Activated CD4-positive, alpha-beta T cell treated with anti-CD3 and anti-CD28 coated beads for 1 hour (primary cell): ENCODE results near the gene PLA2G6.
"Not testable (repeated sequence)": the region's sequence is repeated elsewhere in the genome, so short reads cannot be mapped to it uniquely, and the experiment has no call there.

Source experiments
- DNase-seq: peaks from one replicate; pipeline ENCODE4 v3.0.0-alpha.2; 2020

The PLA2G6 gene

DNA sequence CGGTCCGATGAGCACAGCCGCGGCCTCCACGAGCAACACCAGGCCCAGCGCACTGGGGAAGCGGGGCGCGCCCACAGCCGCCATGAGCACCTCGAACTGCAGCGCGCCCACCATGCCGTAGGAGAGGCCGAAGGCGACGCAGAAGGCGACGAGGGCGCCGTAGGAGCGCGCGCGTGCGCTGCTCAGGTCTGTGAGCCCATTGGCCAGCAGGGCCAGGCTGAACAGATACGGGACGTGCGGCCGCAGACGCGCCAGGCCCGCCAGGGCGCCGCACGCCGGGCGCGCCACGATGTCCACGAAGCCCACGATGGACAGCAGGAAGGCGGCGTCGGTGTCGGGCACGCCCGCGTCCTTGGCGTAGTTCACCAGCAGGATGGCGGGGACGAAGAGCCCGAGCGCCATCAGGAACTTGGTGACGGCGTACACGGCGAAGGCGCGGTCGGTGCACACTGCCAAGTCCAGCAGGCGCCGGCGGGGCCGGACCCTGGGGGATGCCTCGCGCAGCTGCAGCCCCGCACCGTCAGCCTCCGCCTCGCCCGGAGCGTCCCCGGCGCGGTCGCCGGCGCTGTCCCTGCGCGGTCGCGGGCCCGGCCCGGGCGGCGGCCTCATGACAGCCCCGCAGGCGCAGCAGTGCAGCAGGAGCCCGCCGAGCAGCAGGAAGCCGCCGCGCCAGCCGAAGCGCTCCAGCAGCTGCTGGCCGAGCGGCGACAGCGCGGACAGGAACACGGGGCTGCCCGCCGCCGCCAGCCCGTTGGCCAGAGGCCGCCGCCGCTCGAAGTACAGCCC lies 100.6 kb downstream of the PLA2G6 start:
- no peak for DNase-seq

DNA sequence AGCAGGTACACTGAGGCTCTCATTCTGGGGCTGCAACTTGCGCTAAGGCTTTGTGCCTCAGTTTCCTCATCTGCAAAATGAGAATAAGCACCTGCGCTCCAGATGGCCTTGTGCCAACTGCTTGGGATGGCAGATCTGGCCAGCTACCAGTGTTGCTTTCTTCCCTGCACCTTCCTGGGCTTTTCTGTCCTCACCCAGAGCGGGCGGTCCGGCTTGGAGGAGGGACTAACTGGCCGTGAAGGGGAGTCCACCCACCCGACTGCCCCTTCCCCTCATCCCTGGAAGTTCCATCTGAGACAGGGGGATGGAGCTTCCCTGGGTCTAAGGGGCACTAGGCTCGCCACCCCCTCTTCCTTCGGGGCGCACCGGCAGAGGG lies 101.2 kb downstream of the PLA2G6 start:
- no peak for DNase-seq

GRCh38 chr22:38079804-38080203 lies 101.8 kb downstream of the PLA2G6 start:
- DNase-seq = no peak

DNA sequence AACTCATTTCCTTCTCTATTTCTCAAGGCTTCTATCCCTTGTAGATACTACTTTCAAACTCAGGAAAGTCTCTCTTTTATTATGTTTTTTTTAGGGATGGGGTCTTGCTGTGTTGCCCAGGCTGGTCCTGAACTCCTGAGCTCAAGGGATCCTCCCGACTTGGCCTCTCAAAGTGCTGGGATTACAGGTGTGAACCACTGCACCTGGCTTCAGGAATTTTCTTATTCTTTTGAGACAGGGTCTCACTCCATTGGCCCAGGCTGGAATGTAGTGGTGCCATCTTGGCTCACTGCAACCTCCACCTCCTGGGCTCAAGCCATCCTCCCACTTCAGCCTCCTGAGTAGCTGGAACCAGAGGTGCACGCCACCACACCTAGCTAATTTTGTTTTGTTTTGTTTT lies 102.4 kb downstream of the PLA2G6 start:
- DNase-seq = not testable (repeated sequence)

DNA sequence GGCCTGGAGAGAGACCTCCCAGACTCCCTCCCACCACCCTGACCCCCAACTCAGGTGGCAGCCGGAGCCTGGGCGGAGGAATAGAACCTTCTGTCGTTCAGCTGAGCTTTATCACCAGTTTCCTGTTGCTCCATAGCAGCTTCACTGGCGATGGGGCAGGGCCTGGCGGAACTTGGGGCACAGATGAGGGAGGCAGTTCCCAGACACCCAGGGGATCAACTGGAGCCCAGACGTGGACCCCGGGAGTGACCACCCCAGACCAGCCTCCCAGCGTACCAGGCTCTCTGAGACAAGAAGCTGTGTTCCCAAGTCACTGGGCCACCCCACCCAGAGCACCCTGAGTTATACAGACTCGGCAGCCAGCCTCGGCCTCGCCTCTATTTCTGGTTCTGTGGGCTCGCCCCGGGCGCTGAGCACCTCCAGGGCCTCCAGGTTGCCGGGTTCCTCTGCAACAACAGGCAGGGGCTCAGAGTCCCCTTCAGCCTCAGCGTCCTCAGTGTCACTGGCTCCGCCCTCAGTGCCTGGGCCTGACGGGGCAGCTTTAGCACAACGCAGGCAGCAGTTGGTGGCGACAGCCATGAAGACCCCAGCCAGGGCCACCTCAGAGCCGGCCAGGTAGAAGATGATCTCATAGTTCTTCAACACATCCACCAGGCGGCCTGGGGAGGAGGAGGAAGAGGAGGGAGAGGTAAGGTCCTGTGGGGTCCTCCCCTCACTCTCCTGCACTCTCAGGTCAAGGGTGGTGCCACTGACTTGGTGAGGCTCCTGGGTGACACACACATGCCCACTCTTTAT lies 103.4 kb downstream of the PLA2G6 start:
- no peak for DNase-seq

DNA sequence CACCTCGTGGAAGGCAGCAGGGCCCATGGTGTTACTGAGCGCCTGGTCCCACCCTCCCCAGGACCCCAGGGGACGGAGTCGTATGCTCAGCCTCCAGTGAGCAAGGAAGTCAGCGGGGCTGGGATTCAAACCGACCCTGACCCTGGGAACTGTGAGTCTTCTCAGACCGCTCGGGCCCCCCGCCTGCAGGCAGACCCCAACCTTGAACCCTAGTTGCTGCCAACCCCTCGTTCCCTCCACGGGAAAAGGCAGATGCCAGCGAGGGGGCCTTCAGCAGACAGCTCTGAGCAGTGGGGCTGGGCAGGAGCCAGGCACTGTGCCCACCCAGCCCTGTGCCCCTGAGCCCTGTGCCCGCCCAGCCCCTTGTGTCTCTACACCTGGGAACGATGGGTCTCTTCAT lies 104.0 kb downstream of the PLA2G6 start:
- DNase-seq = no peak

GRCh38 chr22:38077096-38077495 lies 104.5 kb downstream of the PLA2G6 start:
- DNase-seq = no peak

- no peak for DNase-seq
These were observed 105.7 kb downstream of the PLA2G6 start for GRCh38 chr22:38075961-38076360.

DNA sequence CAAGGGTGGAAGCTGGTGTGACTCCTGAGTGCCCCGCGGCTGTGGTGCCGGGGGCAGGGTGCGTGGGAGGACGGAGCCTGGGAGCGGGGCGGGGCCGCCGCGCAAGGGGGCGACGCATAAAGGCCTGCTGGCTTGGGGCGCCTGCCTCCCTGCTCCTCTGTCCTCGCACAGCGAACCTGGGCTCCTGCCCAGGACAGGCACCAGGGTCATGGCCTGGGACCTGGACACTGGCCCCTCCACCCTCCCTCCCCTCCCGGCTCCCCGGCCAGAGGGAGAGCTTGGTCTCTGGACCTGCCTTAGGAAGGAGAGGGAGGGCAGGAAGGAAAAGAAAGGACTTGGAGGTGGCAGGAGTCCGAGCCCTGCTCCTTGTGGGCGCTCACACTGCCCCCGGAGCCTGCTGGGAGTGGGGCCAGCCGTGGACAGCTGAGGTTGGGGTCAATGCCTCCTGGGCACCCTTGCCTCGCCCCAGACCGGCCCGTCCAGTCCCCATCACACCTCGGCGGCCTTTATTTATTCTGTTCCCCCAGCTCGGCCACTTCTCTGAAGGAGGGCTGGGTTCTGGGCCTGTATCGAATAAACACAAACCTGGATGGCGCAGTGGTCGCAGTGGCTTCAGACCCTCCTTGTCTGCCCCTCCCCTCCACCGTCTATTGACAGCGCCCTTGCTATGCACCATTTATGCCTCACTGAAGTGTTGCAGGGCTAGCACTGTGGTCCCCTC lies 106.4 kb downstream of the PLA2G6 start:
- DNase-seq = no peak

DNA sequence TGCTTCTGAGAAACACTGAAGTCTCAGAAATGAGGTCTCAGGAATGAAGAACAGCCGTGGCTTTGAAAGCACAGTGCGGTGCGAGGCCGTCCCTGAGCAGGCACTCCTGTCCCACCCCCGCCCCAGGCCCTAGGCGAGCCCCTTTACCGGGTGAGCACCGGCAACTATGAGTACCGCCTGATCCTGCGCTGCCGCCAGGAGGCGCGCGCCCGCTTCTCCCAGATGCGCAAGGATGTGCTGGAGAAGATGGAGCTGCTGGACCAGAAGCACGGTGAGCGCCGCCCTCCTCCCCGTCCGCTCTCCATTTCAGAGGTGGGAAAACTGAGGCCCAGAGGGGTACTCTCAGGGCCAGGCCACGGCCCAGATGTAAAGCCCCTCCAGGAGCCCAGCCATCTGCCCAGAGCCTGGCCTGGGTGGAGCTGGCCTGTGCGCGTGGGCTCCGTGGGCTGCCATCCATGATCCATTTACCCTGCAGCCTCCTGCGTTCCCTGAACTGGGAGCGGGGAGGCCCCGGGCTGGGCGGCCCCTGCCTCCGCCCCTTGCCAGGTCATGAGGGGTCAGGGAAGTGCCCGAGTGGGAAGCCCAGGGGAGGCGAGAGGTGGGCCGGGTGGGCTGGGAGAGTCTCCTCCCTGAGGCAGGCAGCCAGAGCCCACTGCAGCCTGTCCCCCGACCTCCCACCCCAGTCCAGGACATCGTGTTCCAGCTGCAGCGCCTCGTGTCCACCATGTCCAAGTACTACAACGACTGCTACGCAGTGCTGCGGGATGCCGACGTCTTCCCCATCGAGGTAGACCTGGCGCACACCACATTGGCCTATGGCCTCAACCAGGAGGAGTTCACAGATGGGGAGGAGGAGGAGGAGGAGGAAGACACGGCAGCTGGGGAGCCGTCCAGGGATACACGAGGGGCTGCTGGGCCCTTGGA lies 107.2 kb downstream of the PLA2G6 start:
- no peak for DNase-seq

- no peak for DNase-seq
These were observed 108.2 kb downstream of the PLA2G6 start for GRCh38 chr22:38073150-38074130.

GRCh38 chr22:38072322-38073149 lies 109.1 kb downstream of the PLA2G6 start:
- no peak for DNase-seq

DNA sequence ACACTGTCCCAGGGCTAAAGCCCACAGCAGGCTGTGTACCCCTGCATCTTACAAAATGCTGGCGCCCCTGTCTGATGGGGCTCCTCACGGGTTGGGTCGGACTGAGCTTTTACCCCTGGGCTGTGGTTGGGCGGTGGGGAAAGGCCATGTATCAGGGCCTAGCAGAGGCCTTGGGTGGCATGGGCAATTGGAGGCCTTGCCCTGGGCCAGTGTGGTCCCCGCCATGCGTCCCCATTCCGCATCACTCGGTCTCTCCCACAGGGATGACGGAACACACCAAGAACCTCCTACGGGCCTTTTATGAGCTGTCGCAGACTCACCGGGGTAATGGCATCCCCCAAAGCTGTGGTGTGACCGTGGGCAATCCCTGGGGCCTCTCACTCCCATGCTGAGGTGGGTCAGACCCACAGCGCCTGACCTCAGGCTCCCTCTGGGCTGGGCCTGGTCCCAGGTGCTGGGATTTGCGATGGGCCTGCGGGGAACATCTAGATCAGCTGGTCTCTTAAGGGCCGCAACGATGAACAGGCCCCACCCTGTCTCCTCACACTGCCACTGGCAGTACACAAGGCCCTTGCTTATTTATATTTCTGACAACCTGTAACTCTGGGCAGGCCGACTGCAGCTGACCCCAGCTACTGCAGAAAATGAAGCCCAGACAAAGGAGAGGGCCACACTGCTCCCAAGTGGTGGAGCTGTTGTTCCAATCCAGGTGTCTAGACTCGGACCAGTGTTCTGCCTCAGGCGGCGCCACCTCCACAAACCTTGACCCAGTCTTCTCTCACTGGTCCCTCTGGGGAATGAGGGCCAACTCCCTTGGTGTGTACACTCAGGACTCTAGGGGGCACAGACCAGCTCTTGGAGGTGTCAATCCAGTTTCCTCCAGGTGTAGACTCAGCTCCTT lies 110.0 kb downstream of the PLA2G6 start:
- no peak for DNase-seq

DNA sequence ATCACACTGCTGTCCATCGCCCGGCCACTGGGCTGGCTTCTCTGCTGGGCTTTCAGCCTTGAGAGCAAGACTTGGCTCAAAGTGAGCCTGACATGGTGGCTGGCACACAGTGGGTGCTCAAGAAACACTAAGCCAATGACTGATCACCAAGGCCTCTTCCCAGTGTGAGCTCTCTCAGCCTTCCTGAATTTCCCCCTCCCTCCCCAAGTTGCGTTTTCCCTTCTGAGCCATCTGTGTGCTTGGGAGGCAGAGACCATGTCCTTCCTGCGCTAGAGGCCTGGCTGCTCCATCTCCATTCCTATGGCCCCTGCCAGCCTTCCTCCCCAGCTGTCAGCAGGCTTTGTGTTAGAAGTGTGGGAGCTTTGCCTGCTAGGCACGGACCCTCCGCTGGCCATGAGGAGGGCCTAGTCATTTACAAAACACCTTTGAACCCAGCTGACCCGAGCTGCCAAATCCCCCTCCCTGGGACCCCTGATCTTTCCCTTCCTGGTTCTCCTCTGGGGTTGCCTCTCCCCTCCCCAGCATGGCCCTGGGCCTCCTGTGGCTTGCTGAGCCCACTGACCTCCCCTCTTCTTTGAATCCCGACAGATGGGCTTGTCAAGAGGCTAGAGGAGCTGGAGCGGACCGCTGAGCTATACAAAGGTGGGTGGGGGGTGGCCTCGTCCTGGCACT lies 111.2 kb downstream of the PLA2G6 start:
- no peak for DNase-seq

- no peak for DNase-seq
These were observed 112.0 kb downstream of the PLA2G6 start for GRCh38 chr22:38069372-38070249.

DNA sequence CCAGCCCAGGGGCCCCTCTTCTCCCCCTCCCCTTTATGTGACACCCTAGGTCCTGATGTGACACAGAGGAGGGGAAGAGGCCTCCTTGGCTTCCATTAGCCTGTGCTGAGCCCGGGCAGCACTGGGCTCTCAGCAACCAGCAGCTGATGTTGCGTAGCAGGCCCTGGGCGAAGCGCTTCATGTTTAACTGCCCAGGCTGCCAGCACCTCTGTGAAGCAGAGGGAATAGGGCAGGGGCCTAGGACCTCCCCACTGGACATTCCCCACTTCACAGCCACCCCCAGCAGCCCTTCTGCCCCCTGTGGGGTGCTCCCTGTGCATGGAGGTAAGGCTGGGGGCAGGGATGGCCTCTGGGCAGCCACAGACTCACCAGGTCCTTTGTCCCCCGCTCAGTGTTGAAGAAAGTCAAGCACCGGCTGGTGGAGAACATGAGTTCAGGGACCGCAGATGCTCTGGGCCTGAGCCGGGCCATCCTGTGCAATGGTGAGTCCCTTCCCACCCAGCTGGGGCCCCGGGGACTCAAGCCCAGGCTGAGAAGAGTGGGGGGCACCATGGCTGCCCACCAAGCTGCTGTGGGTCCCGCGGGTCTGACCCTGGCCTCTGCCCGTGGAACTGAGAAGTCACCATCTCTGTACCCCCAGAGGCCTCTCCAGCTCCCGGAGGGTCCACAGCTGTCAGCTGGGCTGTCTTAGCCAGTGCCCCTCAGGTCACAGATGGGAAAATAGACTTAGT lies 112.8 kb downstream of the PLA2G6 start:
- DNase-seq = no peak
